IMR-90 (cell line): ENCODE measurements around the gene STOML1. TPM values are rescaled to one million over a fixed set of nuclear protein-coding genes. Genes with fewer than 3 reads are reported as not detected.

ENCODE experiments used
- ATAC-seq: fragments of 200-7000 bp; cut with Tn5 transposase; 2 replicates; pipeline ENCODE4 v1.9.1; 2020; ENCODE audit warnings: low read depth, mild to moderate bottlenecking, moderate library complexity
- BruUV-seq: library from RNA; stranded (reverse); fragments of 400-500 nt; replicated peaks from 2 replicates; lab custom pipeline; 2021; lab: Mats Ljungman, UMichigan
- CTCF ChIA-PET: fragments of 300-600 bp; formaldehyde crosslinking; extraction: SDS; loops from one replicate; lab custom pipeline; 2021; ENCODE audit warnings: antibody characterized with exemption; lab: Yijun Ruan, JAX
- POLR2A ChIA-PET: fragments of 300-600 bp; sonication (Branson Sonifier 250); formaldehyde crosslinking; loops from one replicate; lab custom pipeline; 2022; ENCODE audit warnings: antibody characterized with exemption; ENCODE audit not compliant: unreplicated experiment; lab: Charles Lee
- DNase-seq: peaks from one replicate; pipeline ENCODE4 v3.0.0; 2013
- H2AFZ ChIP-seq: replicated peaks from 2 replicates; pipeline ENCODE3; 2013; ENCODE audit warnings: low read length, mild to moderate bottlenecking; ENCODE audit not compliant: poor library complexity
- H2AK5ac ChIP-seq: 2 replicates; pipeline ENCODE4 v1.6.1; 2013; ENCODE audit warnings: low read depth, low read length, inconsistent platforms
- H2AK9ac ChIP-seq: replicated peaks from 2 replicates; pipeline ENCODE3; 2013; ENCODE audit warnings: mild to moderate bottlenecking, low read depth, low read length, moderate library complexity; ENCODE audit not compliant: poor library complexity
- H2BK120ac ChIP-seq: 2 replicates; pipeline ENCODE4 v1.6.1; 2013; ENCODE audit warnings: low read depth, low read length, inconsistent platforms
- H2BK15ac ChIP-seq: 3 replicates; pipeline ENCODE4 v1.6.1; 2013; ENCODE audit warnings: low read depth, low read length, inconsistent platforms
- H2BK20ac ChIP-seq: 2 replicates; pipeline ENCODE4 v1.6.1; 2013; ENCODE audit warnings: low read depth, mild to moderate bottlenecking, inconsistent platforms, low read length, moderate library complexity
- H2BK5ac ChIP-seq: 2 replicates; pipeline ENCODE4 v1.6.1; 2013; ENCODE audit warnings: mild to moderate bottlenecking, low read depth, low read length, inconsistent platforms; ENCODE audit not compliant: poor library complexity, severe bottlenecking
- H3K14ac ChIP-seq: replicated peaks from 2 replicates; pipeline ENCODE4 v1.6.1; 2013; ENCODE audit warnings: low read depth, low read length, inconsistent platforms
- H3K18ac ChIP-seq: 2 replicates; pipeline ENCODE4 v1.6.1; 2013; ENCODE audit warnings: low read depth, low read length, control low read depth
- H3K23ac ChIP-seq: 2 replicates; pipeline ENCODE4 v1.6.1; 2013; ENCODE audit warnings: low read depth, low read length, inconsistent platforms
- H3K27ac ChIP-seq: 2 replicates; pipeline ENCODE4 v1.5.1; 2013; ENCODE audit warnings: mild to moderate bottlenecking, control low read depth, low read length; ENCODE audit not compliant: insufficient read depth
- H3K27me3 ChIP-seq: 2 replicates; pipeline ENCODE4 v1.6.1; 2013; ENCODE audit warnings: low read length; ENCODE audit not compliant: control insufficient read depth, insufficient read depth
- H3K36me3 ChIP-seq: 2 replicates; pipeline ENCODE4 v1.6.1; 2013; ENCODE audit warnings: low read length, mixed read lengths; ENCODE audit not compliant: control insufficient read depth, insufficient read depth
- H3K4ac ChIP-seq: 2 replicates; pipeline ENCODE4 v1.6.1; 2013; ENCODE audit warnings: low read depth, low read length, inconsistent platforms
- H3K4me1 ChIP-seq: 2 replicates; pipeline ENCODE4 v1.6.1; 2013; ENCODE audit warnings: low read length, mixed read lengths; ENCODE audit not compliant: control insufficient read depth, insufficient read depth
- H3K4me2 ChIP-seq: 2 replicates; pipeline ENCODE4 v1.6.1; 2013; ENCODE audit warnings: low read depth, mild to moderate bottlenecking, control low read depth, low read length, moderate library complexity
- H3K4me3 ChIP-seq: 2 replicates; pipeline ENCODE4 v1.5.1; 2013; ENCODE audit warnings: low read depth, mild to moderate bottlenecking, control low read depth, low read length, moderate library complexity; ENCODE audit not compliant: insufficient read depth
- H3K56ac ChIP-seq: 2 replicates; pipeline ENCODE4 v1.6.1; 2013; ENCODE audit warnings: low read length, inconsistent platforms; ENCODE audit not compliant: insufficient read depth; ENCODE audit errors: extremely low read depth
- H3K79me1 ChIP-seq, 2 experiments: 2 replicates each; pipeline ENCODE4 v1.6.1; 2013; ENCODE audit warnings: low read length in 2 of 2, inconsistent platforms in 1 of 2, low read depth in 1 of 2
- H3K9ac ChIP-seq: 2 replicates; pipeline ENCODE4 v1.6.1; 2013; ENCODE audit warnings: low read depth, low read length, control low read depth
- H3K9me1 ChIP-seq: 2 replicates; pipeline ENCODE4 v1.6.1; 2013; ENCODE audit warnings: low read length, inconsistent platforms; ENCODE audit not compliant: insufficient read depth
- H3K9me3 ChIP-seq: 2 replicates; pipeline ENCODE4 v1.6.1; 2013; ENCODE audit warnings: low read length; ENCODE audit not compliant: control insufficient read depth, insufficient read depth
- H4K20me1 ChIP-seq: 2 replicates; pipeline ENCODE4 v1.6.1; 2013; ENCODE audit warnings: low read length, inconsistent platforms; ENCODE audit not compliant: insufficient read depth
- H4K5ac ChIP-seq: 2 replicates; pipeline ENCODE4 v1.6.1; 2013; ENCODE audit warnings: mild to moderate bottlenecking, low read depth, low read length, control low read depth
- H4K8ac ChIP-seq, 2 experiments: 2 replicates each; pipeline ENCODE4 v1.6.1; 2013; ENCODE audit warnings: low read depth in 2 of 2, low read length in 2 of 2, control low read depth in 1 of 2, inconsistent platforms in 1 of 2
- H4K91ac ChIP-seq: 2 replicates; pipeline ENCODE4 v1.6.1; 2013; ENCODE audit warnings: low read depth, low read length, inconsistent platforms; ENCODE audit not compliant: insufficient read depth
- BHLHE40 ChIP-seq: fragments of 150-350 bp; IDR thresholded peaks from 2 replicates; pipeline ENCODE4 v1.6.1; 2016; ENCODE audit warnings: mild to moderate bottlenecking, low read depth, low read length
- CEBPB ChIP-seq: IDR thresholded peaks from 2 replicates; pipeline ENCODE4 v1.6.1; 2012; ENCODE audit warnings: low read depth, low read length, improper control_type of control experiment
- CHD1 ChIP-seq: IDR thresholded peaks from 2 replicates; pipeline ENCODE4 v1.6.1; 2012; ENCODE audit warnings: low read depth, low read length, improper control_type of control experiment
- FOS ChIP-seq: fragments of 150-350 bp; IDR thresholded peaks from 2 replicates; pipeline ENCODE4 v1.6.1; 2016; ENCODE audit warnings: low read depth, low read length
- MXI1 ChIP-seq: IDR thresholded peaks from 2 replicates; pipeline ENCODE4 v1.6.1; 2012; ENCODE audit warnings: low read depth, mild to moderate bottlenecking, low read length, moderate library complexity, borderline replicate concordance
- NFE2L2 ChIP-seq: fragments of 150-350 bp; IDR thresholded peaks from 2 replicates; pipeline ENCODE4 v1.6.1; 2016; ENCODE audit warnings: low read depth, mild to moderate bottlenecking, low read length
- RAD21 ChIP-seq: IDR thresholded peaks from 2 replicates; pipeline ENCODE4 v1.6.1; 2012; ENCODE audit warnings: low read length, improper control_type of control experiment
- SMC3 ChIP-seq: fragments of 150-350 bp; IDR thresholded peaks from 2 replicates; pipeline ENCODE4 v1.6.1; 2016; ENCODE audit warnings: low read depth, mild to moderate bottlenecking, antibody characterized with exemption, low read length, moderate library complexity
- WGBS, 2 experiments: methylation state at CpG; one replicate each; pipeline versions ENCODE4 v1.1.5 to v1.1.7; 2013; ENCODE audit warnings: missing lambda C conversion rate in 2 of 2; ENCODE audit not compliant: insufficient read length in 1 of 2; ENCODE audit errors: extremely low coverage in 2 of 2; 5-methylcytosine and 5-hydroxymethylcytosine counted together
- dilution Hi-C: fragments of 300-500 bp; cut with HindIII; formaldehyde crosslinking; loops from one replicate; pipeline ENCODE4 v1.14.3; 2018; ENCODE audit warnings: low sequenced_read_pairs; ENCODE audit not compliant: unreplicated experiment
- in situ Hi-C: fragments of 300-500 bp; cut with MboI; formaldehyde crosslinking; loops from 3 replicates; pipeline ENCODE4 v1.14.3; 2019; ENCODE audit warnings: low sequenced_read_pairs, inconsistent platforms, mixed read lengths
- intact Hi-C: fragments of 100-400 bp; cut with micrococcal nuclease; formaldehyde crosslinking; loops from 2 replicates; pipeline ENCODE4 v1.10.0; 2022
- polyA plus RNA-seq, 3 experiments: library from polyadenylated mRNA; depleted of rRNA; stranded (reverse); fragments of >200 nt; gene quantifications; 2 replicates each; pipeline ENCODE4 v1.2.3, GENCODE V29; 2012; ENCODE audit warnings: low replicate concordance in 1 of 3
- total RNA-seq: library from RNA; depleted of rRNA; stranded (reverse); fragments of >200 nt; gene quantifications from 2 replicates; pipeline ENCODE4 v1.2.3, GENCODE V29; 2012

The STOML1 gene
- total and polyA plus RNA-seq, 2 of the 4 experiments (the other 2 are of a cell fraction): 11.8 to 21.2 TPM

- no peak for TF ChIP-seq CHD1
- no peak for TF ChIP-seq RAD21
Measured at GRCh38 chr15:73990250-73991005, 1.7 kb downstream of the STOML1 start (continued).

DNA sequence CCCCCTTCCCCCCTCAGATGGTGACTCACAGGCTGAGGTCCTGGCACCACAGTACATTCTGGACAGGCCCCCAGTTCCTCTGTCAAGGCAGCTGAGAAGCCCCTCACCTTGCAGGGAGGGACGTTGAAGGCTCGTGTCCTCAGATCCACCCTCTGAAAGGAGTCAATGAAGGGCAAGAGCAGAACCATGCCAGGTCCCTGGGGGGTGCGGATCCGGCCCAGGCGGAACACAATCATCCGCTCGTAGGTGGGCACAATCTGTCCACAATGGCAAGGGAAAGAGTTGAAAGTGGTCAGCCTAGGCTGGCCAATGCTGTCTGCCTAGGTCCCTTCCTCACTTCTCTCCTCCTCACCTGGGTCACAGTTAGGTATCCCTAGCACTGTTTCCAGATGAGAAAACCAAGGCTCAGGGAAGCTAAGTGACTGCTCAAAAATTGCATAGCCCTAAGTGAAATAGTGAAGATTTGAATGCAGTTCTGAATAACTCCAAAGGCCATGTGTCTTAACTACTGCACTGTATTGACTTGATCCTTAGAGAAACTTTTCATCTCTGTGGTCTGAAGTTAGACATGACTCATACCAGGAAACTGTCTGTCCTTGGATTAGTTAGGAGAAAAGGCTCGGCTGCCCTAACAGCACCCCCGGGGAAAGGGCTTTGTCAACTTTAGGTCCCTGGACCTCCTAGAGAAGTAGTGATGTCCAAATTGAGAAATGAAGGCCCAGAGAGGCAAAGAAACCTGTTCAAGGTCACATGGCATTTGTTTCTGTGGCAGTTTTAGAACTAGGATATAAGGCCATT, 2.9 kb downstream of the STOML1 start:
- Histone ChIP-seq H3K14ac (peak overlapping the region; percentile 91), H4K91ac (peak overlapping the region; percentile 80), H3K4ac (peak overlapping the region; percentile 97), H3K9me1 (peaks cover 42% of the 10 kb centered on the region), H4K5ac (peak overlapping the region; percentile 94; the same call in 1 of the 2 replicates), H3K4me3 (no peak overlapping the region), H3K27me3 (no peaks in the 10 kb centered on the region), H3K56ac (peak overlapping the region; percentile 37; the same call in 1 of the 2 replicates), H3K79me1 (peaks cover 3 to 51% of the 10 kb centered on the region in 2 experiments; a peak in 3 of 4 replicates), H3K4me1 (peaks cover 38% of the 10 kb centered on the region), H2AK9ac (peak overlapping the region; percentile 94), H4K8ac (peak overlapping the region; percentile 68 to 87), H4K20me1 (no peaks in the 10 kb centered on the region), H2BK5ac (peak overlapping the region; percentile 94), H3K27ac (peak overlapping the region; percentile 63), H2AK5ac (peak overlapping the region; percentile 94), H3K18ac (peak overlapping the region; percentile 52; the same call in 1 of the 2 replicates), H2BK120ac (peak overlapping the region; percentile 94), H3K9ac (peak overlapping the region; percentile 8; the same call in 1 of the 2 replicates), H2BK20ac (peak overlapping the region; percentile 90), H2AFZ (peak overlapping the region; percentile 65), H3K36me3 (no peaks in the 10 kb centered on the region), H3K23ac (peak overlapping the region; percentile 92), H2BK15ac (peak overlapping the region; percentile 91; the same call in 2 of the 3 replicates), H3K9me3 (no peaks in the 10 kb centered on the region), H3K4me2 (peak overlapping the region; percentile 45)
- peak; percentile 86 for DNase-seq
- ChIA-PET POLR2A (no interaction called here), CTCF (no interaction called here)
- no CpG with 5 or more reads among the region's 9 CpGs for WGBS, 2 experiments
- intact Hi-C loops: no loop called here
- ATAC-seq: peak; percentile 49
- in situ Hi-C loops: no loop called here
- no TSS peak for BruUV-seq
- TF ChIP-seq BHLHE40 (no peak), NFE2L2 (no peak), MXI1 (peak; percentile 43; the same call in 1 of the 2 replicates), CEBPB (no peak), FOS (peak; percentile 72), SMC3 (no peak), RAD21 (no peak)
- dilution Hi-C loops: no loop called here
